BLaER1 treated with 17β-estradiol and CSF1 and Interleukin-3, amounts not matched to agents 10 nM and 100 nM (cell line): Measurements from ENCODE around the gene GDPD4.
A peak's percentile ranks its signal among the peaks of the same experiment; 100 is the strongest.

Source experiments
- H3K27ac ChIP-seq, 11 experiments: shearing (Covaris generic); formaldehyde crosslinking; 2 replicates each; pipeline ENCODE4 v1.8.1; 2022
- H3K27me3 ChIP-seq, 11 experiments: shearing (Covaris generic); formaldehyde crosslinking; 2 replicates each; pipeline ENCODE4 v1.8.1; 2022
- H3K36me3 ChIP-seq, 11 experiments: shearing (Covaris generic); formaldehyde crosslinking; 2 replicates each; pipeline ENCODE4 v1.8.1; 2022
- H3K4me1 ChIP-seq, 10 experiments: shearing (Covaris generic); formaldehyde crosslinking; 2 replicates each; pipeline ENCODE4 v1.8.1; 2022
- H3K4me2 ChIP-seq, 11 experiments: shearing (Covaris generic); formaldehyde crosslinking; 2 replicates each; pipeline ENCODE4 v1.8.1; 2022
- H3K4me3 ChIP-seq, 10 experiments: shearing (Covaris generic); formaldehyde crosslinking; 2 replicates each; pipeline ENCODE4 v1.8.1; 2022
- H3K9ac ChIP-seq, 11 experiments: shearing (Covaris generic); formaldehyde crosslinking; 2 replicates each; pipeline ENCODE4 v1.8.1; 2022
- H3K9me3 ChIP-seq, 11 experiments: shearing (Covaris generic); formaldehyde crosslinking; replicated peaks in 1 of 11; 2 replicates each; pipeline ENCODE4 v1.8.1; 2022
- H4K20me1 ChIP-seq, 11 experiments: shearing (Covaris generic); formaldehyde crosslinking; 2 replicates each; pipeline ENCODE4 v1.8.1; 2022
- Cebpa-rat ChIP-seq, 11 experiments: shearing (Covaris generic); IDR thresholded peaks; 2 replicates each; pipeline ENCODE4 v1.8.1; 2022

The GDPD4 gene

GRCh38 chr11:77193167-77193566 is 108.3 kb downstream of the GDPD4 start:
- Histone ChIP-seq H3K4me1 (peaks cover under 1 to 32% (median 19%) of the 10 kb centered on the region in 10 experiments; a peak in 17 of 20 replicates), H4K20me1 (peaks cover 0 to 41% (median 0%) of the 10 kb centered on the region in 11 experiments; a peak in 4 of 22 replicates), H3K9me3 (peaks cover 0 to 2% (median 0%) of the 10 kb centered on the region in 11 experiments; a peak in 1 of 22 replicates), H3K36me3 (peaks cover 0 to 97% (median 0%) of the 10 kb centered on the region in 11 experiments; a peak in 4 of 22 replicates), H3K4me2 (no peak overlapping the region), H3K9ac (no peak overlapping the region), H3K4me3 (no peak overlapping the region), H3K27me3 (no peaks in the 10 kb centered on the region), H3K27ac (no peak overlapping the region)
- TF ChIP-seq Cebpa-rat (IDR thresholded peaks at IDR 0.05) = no peak

- H3K4me2 ChIP-seq = no peak overlapping the region
- peaks cover 0 to 41% (median 0%) of the 10 kb centered on the region in 11 experiments; a peak in 4 of 22 replicates for H4K20me1 ChIP-seq
- H3K4me3 ChIP-seq = no peak overlapping the region
- H3K27ac ChIP-seq = no peak overlapping the region
- peaks cover 0 to 2% (median 0%) of the 10 kb centered on the region in 11 experiments; a peak in 1 of 22 replicates for H3K9me3 ChIP-seq
- peaks cover 12 to 41% (median 26%) of the 10 kb centered on the region in 10 experiments; a peak in 19 of 20 replicates for H3K4me1 ChIP-seq
- no peak for TF ChIP-seq Cebpa-rat (IDR thresholded peaks at IDR 0.05)
- H3K9ac ChIP-seq = no peak overlapping the region
- no peaks in the 10 kb centered on the region for H3K27me3 ChIP-seq
- H3K36me3 ChIP-seq = peaks cover 0 to 92% (median 0%) of the 10 kb centered on the region in 11 experiments; a peak in 4 of 22 replicates
Observed at GRCh38 chr11:77191823-77192495, 109.5 kb downstream of the GDPD4 start.

GRCh38 chr11:77191429-77191822 is 110.1 kb downstream of the GDPD4 start:
- Histone ChIP-seq H3K27me3 (no peaks in the 10 kb centered on the region), H3K4me2 (no peak overlapping the region), H3K4me3 (no peak overlapping the region), H3K9ac (no peak overlapping the region), H3K27ac (no peak overlapping the region), H3K4me1 (peaks cover 18 to 41% (median 30%) of the 10 kb centered on the region in 10 experiments; a peak in 19 of 20 replicates), H4K20me1 (peaks cover 0 to 41% (median 0%) of the 10 kb centered on the region in 11 experiments; a peak in 4 of 22 replicates), H3K36me3 (peaks cover 0 to 86% (median 0%) of the 10 kb centered on the region in 11 experiments; a peak in 4 of 22 replicates), H3K9me3 (peaks cover 0 to 2% (median 0%) of the 10 kb centered on the region in 11 experiments; a peak in 1 of 22 replicates)
- TF ChIP-seq Cebpa-rat (IDR thresholded peaks at IDR 0.05) = no peak

- H3K9me3 ChIP-seq = peaks cover 0 to 2% (median 0%) of the 10 kb centered on the region in 11 experiments; a peak in 1 of 22 replicates
Observed at GRCh38 chr11:77190331-77191075, 111.0 kb downstream of the GDPD4 start.

GRCh38 chr11:77189588-77190210 is 111.8 kb downstream of the GDPD4 start:
- H3K4me1 ChIP-seq = peaks cover 14 to 41% (median 35%) of the 10 kb centered on the region in 10 experiments; a peak in 19 of 20 replicates
- no peak overlapping the region for H3K4me2 ChIP-seq
- H3K27me3 ChIP-seq = no peaks in the 10 kb centered on the region
- H3K4me3 ChIP-seq = no peak overlapping the region
- peaks cover 0 to 80% (median 0%) of the 10 kb centered on the region in 11 experiments; a peak in 4 of 22 replicates for H3K36me3 ChIP-seq
- H3K9me3 ChIP-seq = peaks cover 0 to 2% (median 0%) of the 10 kb centered on the region in 11 experiments; a peak in 1 of 22 replicates
- H4K20me1 ChIP-seq = peaks cover 0 to 31% (median 0%) of the 10 kb centered on the region in 11 experiments; a peak in 4 of 22 replicates
- H3K9ac ChIP-seq = no peak overlapping the region
- no peak for TF ChIP-seq Cebpa-rat (IDR thresholded peaks at IDR 0.05)
- H3K27ac ChIP-seq = no peak overlapping the region

More at GRCh38 chr11:77190331-77191075, 111.0 kb downstream of the GDPD4 start:
- Histone ChIP-seq H3K4me3 (no peak overlapping the region), H3K4me1 (peaks cover 14 to 37% (median 30%) of the 10 kb centered on the region in 10 experiments; a peak in 19 of 20 replicates), H3K27me3 (no peaks in the 10 kb centered on the region), H3K9ac (no peak overlapping the region), H3K27ac (no peak overlapping the region), H3K4me2 (no peak overlapping the region), H3K36me3 (peaks cover 0 to 82% (median 0%) of the 10 kb centered on the region in 11 experiments; a peak in 4 of 22 replicates), H4K20me1 (peaks cover 0 to 37% (median 0%) of the 10 kb centered on the region in 11 experiments; a peak in 4 of 22 replicates)
- TF ChIP-seq Cebpa-rat (IDR thresholded peaks at IDR 0.05) = no peak

GRCh38 chr11:77188633-77189491 is 112.6 kb downstream of the GDPD4 start:
- no peak overlapping the region for H3K27ac ChIP-seq

GRCh38 chr11:77187776-77188632 is 113.5 kb downstream of the GDPD4 start:
- Histone ChIP-seq H3K36me3 (peaks cover 0 to 75% (median 0%) of the 10 kb centered on the region in 11 experiments; a peak in 4 of 22 replicates), H4K20me1 (peaks cover 0 to 31% (median 0%) of the 10 kb centered on the region in 11 experiments; a peak in 5 of 22 replicates), H3K9me3 (peaks cover 0 to 2% (median 0%) of the 10 kb centered on the region in 11 experiments; a peak in 1 of 22 replicates), H3K27ac (no peak overlapping the region), H3K9ac (0 out of 22 replicates have a peak overlapping the region, but pooled peaks of 1 of the 11 experiments have one; percentile 5), H3K4me3 (no peak overlapping the region), H3K27me3 (no peaks in the 10 kb centered on the region), H3K4me1 (peaks cover 7 to 46% (median 25%) of the 10 kb centered on the region in 10 experiments; a peak in 18 of 20 replicates), H3K4me2 (peak overlapping the region in 4 of 11 experiments; percentile 26 to 67 (median 57); a peak in 7 of 22 replicates)
- TF ChIP-seq Cebpa-rat (IDR thresholded peaks at IDR 0.05) = no peak

More at GRCh38 chr11:77188633-77189491, 112.6 kb downstream of the GDPD4 start:
- peaks cover 0 to 75% (median 0%) of the 10 kb centered on the region in 11 experiments; a peak in 4 of 22 replicates for H3K36me3 ChIP-seq
- peaks cover 0 to 31% (median 0%) of the 10 kb centered on the region in 11 experiments; a peak in 5 of 22 replicates for H4K20me1 ChIP-seq
- H3K4me2 ChIP-seq = no peak overlapping the region
- H3K27me3 ChIP-seq = no peaks in the 10 kb centered on the region
- H3K4me1 ChIP-seq = peaks cover 8 to 44% (median 28%) of the 10 kb centered on the region in 10 experiments; a peak in 19 of 20 replicates
- TF ChIP-seq Cebpa-rat (IDR thresholded peaks at IDR 0.05) = no peak
- H3K9ac ChIP-seq = no peak overlapping the region
- H3K9me3 ChIP-seq = peaks cover 0 to 2% (median 0%) of the 10 kb centered on the region in 11 experiments; a peak in 1 of 22 replicates
- no peak overlapping the region for H3K4me3 ChIP-seq
